ENCODE results near the gene TSPO2.

GRCh38 chr6:41049955-41050354, 7.7 kb downstream of the TSPO2 start:
- TF ChIP-seq CTCF (IDR thresholded peaks at IDR 0.05) (no peak), POLR2A (IDR thresholded peaks at IDR 0.05) (no peak)
